HCT116 (cell line): ENCODE results near the gene SH2D1A.

Source experiments
- CTCF ChIP-seq, 3 experiments: fragments of 200-600 bp in 1 of 3; sonication (generic) in 1 of 3; IDR thresholded peaks in 2 of 3; conservative IDR thresholded peaks in 1 of 3; 2 replicates each; pipeline ENCODE4 v1.5.1; 2012 to 2017; ENCODE audit warnings: low read depth in 2 of 3, low read length in 2 of 3, antibody characterized with exemption in 1 of 3, borderline replicate concordance in 1 of 3, control low read depth in 1 of 3, mild to moderate bottlenecking in 1 of 3, mixed read lengths in 1 of 3, mixed run types in 1 of 3, moderate library complexity in 1 of 3; ENCODE audit not compliant: insufficient read depth in 1 of 3
- EZH2 ChIP-seq: fragments of 200-600 bp; sonication (generic); IDR thresholded peaks from 2 replicates; pipeline ENCODE4 v1.6.1; 2017; ENCODE audit warnings: antibody characterized with exemption, mixed run types
- EZH2phosphoT487 ChIP-seq: fragments of 200-600 bp; IDR thresholded peaks from 2 replicates; pipeline ENCODE4 v1.6.1; 2018; ENCODE audit warnings: antibody characterized with exemption, borderline replicate concordance
- POLR2A ChIP-seq: IDR thresholded peaks from 2 replicates; pipeline ENCODE4 v1.7.0; 2011; ENCODE audit warnings: borderline replicate concordance; ENCODE audit not compliant: insufficient read depth, insufficient read length; ENCODE audit errors: extremely low read depth
- POLR2AphosphoS5 ChIP-seq: IDR thresholded peaks from 2 replicates; pipeline ENCODE4 v1.6.1; 2011; ENCODE audit warnings: mild to moderate bottlenecking, low read depth, low read length, moderate library complexity
- TCF7L2 ChIP-seq: IDR thresholded peaks from 2 replicates; pipeline ENCODE4 v1.7.0; 2011; ENCODE audit warnings: borderline replicate concordance, inconsistent platforms; ENCODE audit not compliant: insufficient read depth, insufficient read length; ENCODE audit errors: extremely low read depth
- ZFX ChIP-seq: fragments of 450-650 bp; IDR thresholded peaks from 2 replicates; pipeline ENCODE4 v1.6.1; 2017
- ZNF274 ChIP-seq: fragments of 200-500 bp; sonication (Bioruptor generic); IDR thresholded peaks from 2 replicates; pipeline ENCODE4 v1.6.1; 2014; ENCODE audit warnings: mild to moderate bottlenecking, low read depth, low read length, inconsistent platforms

GRCh38 chrX:124333862-124334261 lies 12.5 kb upstream of the SH2D1A start:
- TF ChIP-seq CTCF (IDR thresholded peaks at IDR 0.05 in 2 of 3, conservative IDR thresholded peaks at IDR 0.05 in 1 of 3; ENCODE audit: borderline replicate concordance in 1 of 3, insufficient read depth in 1 of 3, low read depth in 2 of 3, low read length in 2 of 3): no peak
- no peak for TF ChIP-seq EZH2phosphoT487
- TF ChIP-seq EZH2: no peak
- no peak for TF ChIP-seq POLR2AphosphoS5
- TF ChIP-seq POLR2A: no peak
- TF ChIP-seq ZFX: no peak
- no peak for TF ChIP-seq TCF7L2
- TF ChIP-seq ZNF274: no peak
